Stimulated activated CD4-positive, alpha-beta T cell treated with anti-CD3 and anti-CD28 coated beads, Interleukin-12 subunit alpha, Interleukin-12 subunit beta, amount 100 ng/mL, for 24 hours (primary cell): ENCODE results near the gene KIF26B.

ENCODE experiments used
- DNase-seq, 2 experiments: peaks; one replicate each; pipeline ENCODE4 v3.0.0-alpha.2; 2020; ENCODE audit warnings: low read depth in 2 of 2

The KIF26B gene

DNA sequence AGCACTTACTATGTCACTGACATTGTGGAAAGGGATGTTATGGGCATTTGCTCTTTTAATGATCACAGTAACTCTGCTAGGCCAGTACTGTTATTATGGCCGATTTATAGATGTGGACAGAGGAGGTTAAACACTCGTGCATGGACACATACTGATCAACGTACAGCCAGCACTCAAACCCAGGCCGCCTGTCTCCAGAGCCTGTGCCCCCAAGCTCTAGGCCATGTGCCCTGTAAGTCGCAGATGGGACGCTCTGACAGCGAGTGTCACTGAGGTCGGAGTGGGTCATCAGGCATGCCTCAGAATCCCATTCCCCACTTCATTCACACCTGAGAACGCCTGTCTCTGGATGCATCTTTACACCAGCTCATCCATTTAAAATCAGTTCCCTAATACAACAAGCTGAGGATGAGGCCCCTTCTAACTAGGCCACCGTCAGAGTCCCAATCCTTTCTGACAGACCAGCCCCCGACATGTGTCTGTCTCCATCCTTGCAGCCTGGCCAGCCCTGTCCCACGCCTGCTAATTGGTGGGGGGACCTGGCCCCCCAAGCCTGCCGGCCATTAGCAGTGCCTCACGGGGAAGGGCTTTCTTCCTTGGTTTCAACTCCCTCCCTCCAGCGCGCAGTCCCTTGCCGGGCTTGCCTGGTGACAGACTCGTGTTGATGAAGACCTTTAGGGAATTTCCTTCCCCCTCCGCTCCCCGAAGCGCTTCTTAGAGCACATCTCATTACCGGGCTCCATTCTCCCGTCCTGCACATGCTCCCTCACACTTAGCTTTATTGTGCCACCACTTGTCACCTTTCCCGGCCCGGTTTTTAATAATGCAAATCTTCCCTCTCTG is 436.8 kb downstream of the KIF26B start:
- no peak for DNase-seq

DNA sequence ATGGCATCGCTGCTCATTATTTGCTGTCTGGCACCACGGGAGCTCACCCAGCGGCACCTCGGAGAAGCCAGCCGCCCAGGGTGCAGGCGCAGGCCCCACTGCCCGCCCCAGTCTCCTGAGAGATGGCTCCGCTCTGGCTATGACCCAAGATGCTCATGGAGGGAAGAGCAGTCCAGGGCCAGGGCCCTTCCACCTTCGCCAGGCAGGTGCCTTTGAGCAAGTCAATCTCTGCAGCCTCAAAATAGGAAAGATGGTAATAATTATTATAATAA is 437.3 kb downstream of the KIF26B start:
- no peak for DNase-seq

DNA sequence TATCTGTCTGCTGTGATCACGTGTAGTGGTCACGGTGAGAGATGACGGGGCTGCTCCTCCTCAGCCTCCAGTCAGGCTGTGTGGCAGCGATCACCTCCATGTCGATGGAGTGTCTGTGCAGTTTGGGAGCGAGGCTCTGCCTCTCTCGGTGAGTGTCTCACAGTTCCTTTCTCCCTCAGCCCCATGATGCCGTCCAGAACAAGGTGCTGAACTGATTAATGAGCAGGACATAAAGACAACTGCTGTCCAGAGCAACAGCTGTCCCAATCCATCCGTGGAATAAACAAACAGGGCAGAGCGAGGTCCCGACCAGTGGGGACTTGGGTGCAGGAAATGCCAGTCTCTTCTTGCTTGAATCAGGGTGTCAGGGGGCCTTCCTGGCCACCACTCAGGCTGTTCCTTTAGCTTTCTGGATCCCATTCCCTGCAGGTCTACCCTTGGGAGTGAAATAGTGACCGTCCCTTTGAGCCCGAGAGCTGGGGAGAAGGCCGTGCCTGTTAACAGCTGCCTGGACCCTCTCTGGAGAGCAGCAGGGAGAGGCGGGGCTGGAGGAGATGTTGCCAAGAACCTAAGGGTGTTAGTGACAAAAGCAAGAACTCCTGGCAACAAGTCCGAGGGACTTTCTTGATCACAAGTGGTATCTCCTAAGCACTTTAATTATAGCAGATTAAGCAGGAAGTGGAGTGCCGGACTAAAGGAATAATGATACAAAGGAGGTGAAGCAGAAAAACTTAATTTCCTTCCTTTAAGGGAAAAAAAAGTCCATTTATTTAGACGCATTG is 443.9 kb downstream of the KIF26B start:
- DNase-seq = no peak

DNA sequence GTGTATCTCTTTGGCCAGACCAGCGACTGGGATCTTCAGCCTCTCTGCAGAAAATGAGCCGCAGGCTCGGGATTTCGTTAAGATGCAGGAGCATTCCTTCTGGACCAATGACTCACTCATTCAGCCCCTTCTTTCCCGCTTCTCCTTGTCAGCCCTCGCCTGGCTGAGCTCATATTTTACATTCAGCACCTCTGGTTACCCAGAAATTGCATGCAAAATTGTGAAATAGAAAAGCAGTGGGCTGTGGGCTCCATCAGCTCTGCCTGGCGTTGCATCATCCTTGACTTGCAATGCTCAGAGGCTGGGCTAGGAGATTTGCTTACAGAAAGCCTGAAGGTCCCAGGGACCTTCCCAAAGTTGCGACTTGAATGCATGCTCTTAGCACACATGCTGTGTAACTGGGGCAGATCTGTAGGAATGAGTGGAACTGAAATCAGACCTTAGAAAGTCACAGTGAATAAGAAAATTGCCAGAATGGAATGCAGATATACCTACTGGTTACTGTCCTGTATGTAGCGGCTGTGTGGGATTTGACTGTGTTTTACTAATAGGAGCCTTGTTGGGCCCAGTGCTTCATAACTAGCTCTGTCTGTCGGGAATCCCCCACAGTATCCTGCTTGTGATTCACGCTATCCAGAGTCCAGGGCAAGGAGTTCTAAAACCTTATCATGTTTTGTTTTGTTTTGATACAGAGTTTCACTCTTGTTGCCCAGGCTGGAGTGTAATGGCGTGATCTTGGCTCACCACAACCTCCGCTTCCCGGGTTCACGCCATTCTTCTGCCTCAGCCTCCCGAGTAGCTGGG is 444.8 kb downstream of the KIF26B start:
- no peak for DNase-seq

DNA sequence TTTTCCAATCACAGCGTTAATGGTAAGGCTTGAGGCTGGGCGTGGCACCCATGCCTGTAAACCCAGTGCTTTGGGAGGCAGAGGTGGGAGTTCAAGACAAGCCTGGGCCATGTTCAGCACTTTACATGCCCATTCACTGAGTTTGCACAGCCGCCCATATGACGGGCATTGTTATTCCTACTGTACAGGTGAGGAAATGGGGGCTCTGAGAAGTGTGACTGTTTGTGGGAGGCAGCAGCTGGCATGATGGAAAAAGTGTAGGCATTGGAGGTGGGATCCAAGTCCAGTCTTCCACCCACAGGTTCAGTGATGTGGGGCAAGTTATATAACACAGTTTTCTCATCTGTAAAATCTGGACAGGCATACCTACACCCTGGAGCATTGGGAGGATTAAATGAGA is 445.9 kb downstream of the KIF26B start:
- DNase-seq = no peak

DNA sequence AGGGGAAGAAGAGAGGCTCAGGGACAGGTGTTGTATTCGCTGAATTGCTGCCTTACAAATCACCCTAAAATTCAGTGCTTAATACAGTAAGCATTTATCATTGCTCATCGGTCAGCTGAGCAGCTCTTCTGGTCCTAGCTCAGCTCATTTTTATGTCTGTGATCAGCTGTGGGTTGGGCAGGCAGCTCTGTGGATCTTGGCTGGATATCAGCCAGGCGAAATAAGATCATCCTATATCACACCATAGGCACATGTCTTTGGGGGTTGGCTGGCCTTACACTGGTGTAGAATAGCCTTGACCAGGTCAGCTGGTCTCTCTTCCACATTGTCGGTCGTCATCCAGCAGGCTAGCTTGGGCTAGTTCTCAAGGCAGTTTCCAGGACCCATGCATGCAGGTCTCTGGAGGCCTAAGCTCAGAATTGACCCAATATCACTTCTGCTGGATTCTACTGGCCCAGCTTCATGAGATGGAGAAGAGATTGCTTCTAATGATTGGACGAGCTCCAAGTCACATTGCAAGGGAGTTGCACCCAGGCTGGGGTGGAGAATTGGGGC is 448.6 kb downstream of the KIF26B start:
- no peak for DNase-seq

DNA sequence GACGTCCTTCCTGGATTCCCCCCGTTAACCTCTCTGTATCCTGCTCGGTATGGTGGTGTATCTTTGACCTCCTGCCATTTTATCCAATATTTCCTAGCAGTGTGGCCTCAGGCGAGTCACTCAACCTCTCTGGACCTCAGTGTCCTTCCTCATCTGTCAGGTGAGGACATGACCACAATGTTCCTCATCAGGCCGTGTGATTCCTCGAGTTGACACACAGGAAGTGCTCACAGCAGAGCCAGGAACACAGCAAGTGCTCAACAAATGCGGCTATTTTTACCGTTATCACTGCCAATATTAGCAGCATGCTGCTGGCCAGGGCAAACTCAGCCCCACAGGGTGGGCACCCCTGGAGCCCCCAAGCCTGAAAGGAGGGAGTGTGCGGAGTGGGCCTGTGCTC is 450.2 kb downstream of the KIF26B start:
- no peak for DNase-seq

DNA sequence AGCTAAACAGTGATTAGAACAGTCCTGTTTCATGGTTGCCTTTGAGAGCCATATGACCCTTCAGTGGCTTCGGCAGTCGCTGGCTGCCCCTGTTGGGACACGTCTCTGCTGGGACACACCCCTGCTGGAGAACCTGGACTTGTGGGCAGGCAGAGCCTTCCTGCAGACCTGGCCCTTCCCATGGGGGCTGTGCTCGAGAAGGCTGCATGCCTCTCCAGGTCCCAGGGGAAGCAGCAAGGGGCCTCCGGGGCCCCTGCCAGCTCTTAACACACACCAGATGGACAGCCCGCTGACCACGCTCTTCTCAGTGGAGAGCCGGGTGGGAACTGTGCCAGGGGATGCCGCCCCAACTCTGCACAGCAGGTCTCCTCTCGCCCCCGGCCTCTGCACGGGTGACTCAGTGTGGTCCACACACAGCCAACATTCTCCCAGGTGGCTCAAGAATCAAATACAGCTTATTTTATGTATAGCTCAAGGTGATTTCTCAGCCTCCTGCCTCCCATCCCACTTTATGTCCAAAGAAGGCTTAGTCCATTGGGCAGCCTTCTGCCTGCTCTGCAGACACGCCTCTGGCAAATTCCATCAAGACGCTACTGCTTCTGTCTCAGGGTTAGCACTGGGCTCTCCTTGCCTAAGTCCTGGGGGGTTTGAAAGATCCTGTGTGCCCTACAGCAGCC is 450.8 kb downstream of the KIF26B start:
- DNase-seq = no peak

DNA sequence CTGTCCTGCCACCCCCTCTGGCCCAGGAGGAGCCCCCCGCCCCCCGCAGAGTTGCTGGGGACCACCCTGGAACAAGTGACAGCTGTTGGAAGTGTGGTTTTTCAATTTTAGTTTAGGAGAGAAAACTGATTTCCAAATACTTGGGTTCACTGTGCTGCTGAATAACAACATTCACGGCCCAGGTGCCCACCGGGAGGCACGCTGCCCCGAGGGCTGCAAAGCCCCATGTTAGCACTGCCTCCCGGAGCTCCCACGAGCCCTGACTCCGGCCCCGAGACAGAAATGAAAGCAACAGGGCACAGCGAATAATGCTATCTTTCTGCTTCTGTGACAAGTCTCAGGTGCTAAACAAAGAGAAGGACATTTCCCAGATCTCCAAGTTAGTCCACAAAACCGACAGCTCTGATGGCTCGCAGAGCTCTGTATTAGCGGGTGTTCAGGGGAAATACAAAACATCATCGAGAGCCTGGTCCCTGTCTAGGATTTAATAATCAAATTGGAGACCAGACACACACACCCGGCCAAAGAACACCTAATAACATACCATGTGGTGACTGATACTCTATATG is 451.5 kb downstream of the KIF26B start:
- DNase-seq = no peak

DNA sequence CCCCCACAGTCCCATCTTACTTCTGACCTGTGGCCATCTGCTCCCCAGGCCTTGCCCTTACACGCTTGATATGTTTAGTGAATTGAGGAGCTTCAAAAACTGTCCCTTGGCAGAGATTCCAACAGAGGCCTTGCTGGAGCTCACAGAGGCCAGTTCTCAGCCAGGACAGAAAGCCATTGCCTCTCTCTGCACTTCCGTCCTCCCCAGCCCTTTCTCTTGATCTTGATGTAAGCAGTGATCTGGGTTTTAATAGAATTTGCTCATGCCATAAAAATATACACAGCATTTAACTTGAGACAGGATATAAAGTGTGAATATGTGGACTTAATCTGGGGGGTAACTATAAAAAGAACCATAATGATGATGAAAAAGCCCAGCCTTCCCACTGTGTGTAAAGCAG is 453.5 kb downstream of the KIF26B start:
- DNase-seq = no peak

DNA sequence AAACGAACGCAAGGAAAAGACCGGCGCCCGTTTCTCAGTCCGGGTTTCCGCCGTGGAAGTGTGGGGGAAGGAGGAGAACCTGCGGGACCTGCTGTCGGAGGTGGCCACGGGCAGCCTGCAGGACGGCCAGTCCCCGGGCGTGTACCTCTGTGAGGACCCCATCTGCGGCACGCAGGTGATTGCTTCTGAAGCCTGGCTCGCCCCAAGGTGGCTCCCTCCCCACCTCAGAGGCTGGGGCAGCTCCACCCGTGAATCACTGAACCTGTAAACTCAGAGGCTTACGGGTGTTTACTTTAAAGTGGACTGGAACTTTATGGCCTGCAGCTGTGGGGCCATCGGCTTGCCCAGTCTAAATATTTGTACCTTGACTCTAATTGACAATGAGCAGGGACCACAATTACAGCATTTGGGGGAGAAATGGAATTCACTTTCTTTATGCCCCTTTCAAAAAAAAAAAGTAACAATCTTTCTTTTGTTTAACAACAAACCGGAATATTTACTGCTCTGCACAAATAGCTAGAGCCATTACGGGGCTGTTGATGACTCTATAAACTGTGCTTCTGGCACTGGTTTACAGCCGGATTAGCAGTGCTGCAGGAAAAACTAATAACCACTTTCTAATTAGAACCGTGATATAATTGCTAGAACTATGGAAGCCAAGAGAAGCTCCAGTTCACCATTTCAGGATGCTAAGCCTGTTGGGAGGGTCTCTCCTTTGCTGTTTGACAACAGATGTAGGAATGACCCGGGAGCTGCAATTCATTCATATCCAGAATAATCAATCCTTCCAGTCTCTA is 454.8 kb downstream of the KIF26B start:
- DNase-seq = no peak

DNA sequence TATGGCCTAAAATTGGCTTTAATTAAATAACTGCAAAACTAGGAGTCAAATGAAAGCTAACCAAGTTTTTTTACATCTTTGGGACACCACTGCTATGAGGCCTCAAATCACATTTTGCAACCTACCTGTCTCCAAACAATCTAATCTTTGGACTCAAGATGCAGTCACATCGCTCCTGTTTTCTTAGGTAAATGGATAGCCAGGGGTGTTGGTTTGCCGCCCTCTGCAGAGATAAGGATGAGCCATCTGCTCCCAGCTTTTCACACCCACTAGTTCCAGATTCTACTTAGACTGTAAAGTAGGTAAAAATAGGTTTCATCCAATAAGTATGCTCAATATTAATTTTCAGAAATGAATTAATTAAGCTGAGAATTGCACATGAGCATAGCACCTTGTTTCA is 456.5 kb downstream of the KIF26B start:
- DNase-seq = no peak

DNA sequence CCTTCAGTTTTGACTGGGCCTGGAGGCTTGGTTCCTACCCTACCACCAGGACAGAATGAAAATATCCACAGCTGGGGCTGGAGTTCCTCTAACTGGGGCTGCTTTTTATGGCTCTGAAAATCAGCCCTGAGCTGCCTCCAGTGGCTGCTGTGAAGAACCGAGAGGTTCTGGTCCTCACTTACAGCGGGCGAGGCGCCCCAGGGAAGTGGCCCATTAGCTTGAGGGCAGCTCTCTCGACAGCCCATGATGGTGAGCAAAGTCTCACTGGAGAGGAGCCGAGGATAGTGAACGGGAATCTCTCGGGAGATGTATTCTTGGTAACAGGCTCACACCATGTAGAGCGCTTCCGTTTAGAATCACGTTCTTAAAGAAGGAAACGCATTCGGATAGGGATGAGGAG is 459.7 kb downstream of the KIF26B start:
- no peak for DNase-seq

DNA sequence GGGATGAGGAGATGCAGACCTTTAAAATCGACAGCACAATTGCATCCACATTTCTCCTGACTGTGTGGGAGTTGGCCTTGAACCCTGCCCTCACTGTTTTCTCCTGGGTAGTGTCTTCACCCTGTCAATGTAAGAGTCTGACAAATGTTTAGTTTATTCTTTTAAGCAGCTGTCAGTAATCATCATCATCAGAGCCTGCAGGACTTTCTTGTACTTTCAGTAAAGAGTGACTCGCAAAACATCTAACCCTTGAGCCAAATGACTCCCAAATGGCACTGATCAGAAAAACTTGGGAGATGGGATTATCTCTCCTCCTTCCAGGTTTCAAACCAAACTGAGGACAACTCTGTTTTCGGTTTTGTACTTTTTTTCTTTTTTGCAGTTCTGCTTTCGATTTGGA is 460.2 kb downstream of the KIF26B start:
- DNase-seq = no peak

DNA sequence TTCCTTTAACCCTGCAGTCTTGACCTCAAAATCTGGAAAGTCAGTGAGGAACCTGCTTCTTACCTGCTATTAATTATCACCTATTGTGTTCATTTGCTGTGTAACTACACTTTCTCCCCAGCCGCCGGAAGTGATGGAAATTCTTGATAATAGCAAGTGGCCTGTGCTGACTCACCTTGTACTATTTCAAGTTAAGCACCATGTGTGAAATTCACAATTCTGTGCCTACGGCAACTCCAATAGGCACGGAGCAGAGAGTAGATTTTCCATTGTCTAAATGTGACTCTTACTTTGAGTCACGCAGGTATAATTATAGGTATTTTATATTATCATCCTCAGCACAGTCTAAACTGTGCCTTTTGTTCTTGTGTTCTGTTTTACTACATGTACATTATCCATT is 466.8 kb downstream of the KIF26B start:
- no peak for DNase-seq

DNA sequence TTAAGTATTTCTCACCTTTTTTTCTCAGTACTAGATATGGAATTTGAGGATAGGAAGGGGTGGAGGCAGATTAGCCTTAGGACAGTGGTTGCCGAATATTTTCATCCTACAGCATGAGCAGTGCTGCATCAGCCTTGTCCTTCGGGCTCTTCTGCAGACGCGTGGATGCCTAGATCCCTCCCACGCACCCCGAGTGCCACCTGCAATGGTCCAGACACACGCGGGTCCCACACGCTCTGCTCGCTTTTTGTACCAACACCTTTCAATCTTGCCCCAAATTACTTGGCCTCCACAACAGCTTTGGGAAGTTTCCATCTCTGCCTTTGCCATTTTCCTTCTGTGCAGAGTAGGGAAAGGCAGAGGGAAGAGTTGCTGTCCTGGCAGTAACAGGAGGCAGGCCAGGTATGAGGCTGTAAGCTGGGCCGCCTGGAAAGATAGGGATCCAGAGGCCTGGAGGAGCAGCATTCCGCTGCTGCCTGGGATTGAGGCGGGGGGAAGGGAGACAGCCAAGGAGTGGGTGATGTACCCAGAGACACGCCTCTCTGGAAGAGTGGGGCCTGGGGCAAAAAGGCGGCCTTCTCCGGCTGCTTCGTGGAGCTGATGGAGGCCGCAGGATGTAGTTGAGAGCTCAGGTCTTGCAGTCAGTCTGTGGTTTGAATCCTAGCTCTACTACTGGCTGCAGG is 467.7 kb downstream of the KIF26B start:
- DNase-seq = no peak

DNA sequence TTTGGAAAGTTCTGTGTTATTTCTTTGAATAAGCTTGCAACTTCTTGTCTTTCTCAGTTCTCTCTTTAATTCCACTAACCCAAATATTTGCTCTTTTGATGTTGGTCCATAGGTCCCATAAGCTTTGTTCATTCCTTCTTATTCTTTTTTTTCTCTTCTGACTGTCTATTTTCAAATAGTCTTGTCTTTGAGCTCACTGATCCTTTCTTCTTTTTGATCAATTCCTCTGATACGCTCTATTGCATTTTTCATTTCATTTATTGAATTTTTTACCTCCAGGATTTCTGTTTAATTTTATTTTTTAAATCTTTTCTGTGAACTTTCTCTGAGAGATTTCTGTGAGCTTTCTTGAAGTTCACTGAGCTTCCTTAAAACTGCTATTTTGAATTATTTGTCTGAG is 486.6 kb downstream of the KIF26B start:
- no peak for DNase-seq

DNA sequence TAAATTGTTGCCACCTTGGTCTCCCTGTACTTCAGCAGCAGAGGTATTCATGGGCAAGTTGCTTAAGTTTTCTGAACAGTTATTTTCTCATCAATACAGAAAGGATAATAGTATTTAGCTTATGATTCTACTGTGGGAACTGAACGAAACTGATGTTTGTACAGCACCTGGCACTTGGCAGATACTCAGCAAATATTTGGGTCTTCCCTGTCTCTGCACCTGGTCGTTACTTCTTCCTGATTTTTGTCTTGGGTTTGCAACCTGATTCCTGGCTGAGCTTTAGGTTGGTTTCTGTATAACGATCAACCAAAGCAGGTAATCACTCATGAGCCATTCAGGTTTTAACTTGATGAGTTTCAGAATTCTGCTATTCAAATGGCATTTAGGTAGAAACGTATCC is 490.6 kb downstream of the KIF26B start:
- no peak for DNase-seq

DNA sequence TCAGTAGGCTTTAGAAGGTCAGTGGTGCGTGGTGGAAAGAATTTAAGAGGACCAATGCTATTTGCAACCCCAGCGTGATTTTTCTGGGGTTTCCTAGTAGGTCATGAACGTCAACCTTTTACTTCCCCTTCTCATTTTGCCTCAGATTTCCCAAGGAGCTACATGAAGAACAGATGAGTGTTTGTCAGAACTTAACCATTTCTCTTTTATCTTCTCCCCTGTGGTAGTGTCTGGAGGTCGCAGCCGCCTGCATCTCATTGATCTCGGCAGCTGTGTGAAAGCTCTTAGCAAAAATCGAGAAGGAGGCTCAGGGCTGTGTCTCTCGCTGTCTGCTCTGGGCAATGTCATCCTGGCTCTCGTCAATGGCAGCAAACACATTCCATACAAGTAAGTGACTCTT is 491.1 kb downstream of the KIF26B start:
- no peak for DNase-seq
